HL-60 (cell line): ENCODE data around the gene CTSL.

Source experiments
- GABPA ChIP-seq: IDR thresholded peaks from 2 replicates; pipeline ENCODE4 v1.6.1; 2012; ENCODE audit warnings: low read depth
- POLR2AphosphoS5 ChIP-seq: IDR thresholded peaks from 2 replicates; pipeline ENCODE4 v1.6.1; 2012; ENCODE audit warnings: low read depth
- TF ChIP-seq, protein P1 (sequence below): IDR thresholded peaks from one replicate; pipeline ENCODE4 v1.5.1; 2011; ENCODE audit warnings: low read length, control low read depth, inconsistent platforms; ENCODE audit not compliant: insufficient read depth

DNA sequence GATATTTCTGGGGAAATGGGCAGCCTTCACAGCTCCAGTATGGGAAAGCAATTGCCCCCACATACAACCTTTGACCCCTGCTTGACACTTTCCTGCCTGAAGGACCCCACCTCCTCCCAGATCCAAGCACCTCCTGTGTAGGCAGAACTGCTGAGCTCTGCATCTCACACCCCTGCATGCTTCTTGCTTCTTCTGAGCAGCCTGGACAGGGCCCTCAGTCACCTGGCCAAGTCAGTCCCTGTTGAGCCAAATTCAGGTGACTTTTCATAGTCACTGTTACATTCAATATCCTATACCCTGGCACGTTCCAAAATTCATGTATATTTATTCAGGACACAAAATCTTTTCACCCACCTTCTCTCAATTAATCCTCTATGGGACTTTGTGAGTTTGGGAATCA, 30.4 kb upstream of the CTSL start:
- TF ChIP-seq, protein P1, sequence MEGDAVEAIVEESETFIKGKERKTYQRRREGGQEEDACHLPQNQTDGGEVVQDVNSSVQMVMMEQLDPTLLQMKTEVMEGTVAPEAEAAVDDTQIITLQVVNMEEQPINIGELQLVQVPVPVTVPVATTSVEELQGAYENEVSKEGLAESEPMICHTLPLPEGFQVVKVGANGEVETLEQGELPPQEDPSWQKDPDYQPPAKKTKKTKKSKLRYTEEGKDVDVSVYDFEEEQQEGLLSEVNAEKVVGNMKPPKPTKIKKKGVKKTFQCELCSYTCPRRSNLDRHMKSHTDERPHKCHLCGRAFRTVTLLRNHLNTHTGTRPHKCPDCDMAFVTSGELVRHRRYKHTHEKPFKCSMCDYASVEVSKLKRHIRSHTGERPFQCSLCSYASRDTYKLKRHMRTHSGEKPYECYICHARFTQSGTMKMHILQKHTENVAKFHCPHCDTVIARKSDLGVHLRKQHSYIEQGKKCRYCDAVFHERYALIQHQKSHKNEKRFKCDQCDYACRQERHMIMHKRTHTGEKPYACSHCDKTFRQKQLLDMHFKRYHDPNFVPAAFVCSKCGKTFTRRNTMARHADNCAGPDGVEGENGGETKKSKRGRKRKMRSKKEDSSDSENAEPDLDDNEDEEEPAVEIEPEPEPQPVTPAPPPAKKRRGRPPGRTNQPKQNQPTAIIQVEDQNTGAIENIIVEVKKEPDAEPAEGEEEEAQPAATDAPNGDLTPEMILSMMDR = no peak
- TF ChIP-seq POLR2AphosphoS5 (no peak), GABPA (no peak)
